Measurements from ENCODE around the gene AKTIP. TPM values are rescaled to one million over a fixed set of nuclear protein-coding genes. Genes with fewer than 3 reads are reported as not detected.

The AKTIP gene
- total RNA-seq, 1 experiment from 2014 or later = 26.2 TPM

DNA sequence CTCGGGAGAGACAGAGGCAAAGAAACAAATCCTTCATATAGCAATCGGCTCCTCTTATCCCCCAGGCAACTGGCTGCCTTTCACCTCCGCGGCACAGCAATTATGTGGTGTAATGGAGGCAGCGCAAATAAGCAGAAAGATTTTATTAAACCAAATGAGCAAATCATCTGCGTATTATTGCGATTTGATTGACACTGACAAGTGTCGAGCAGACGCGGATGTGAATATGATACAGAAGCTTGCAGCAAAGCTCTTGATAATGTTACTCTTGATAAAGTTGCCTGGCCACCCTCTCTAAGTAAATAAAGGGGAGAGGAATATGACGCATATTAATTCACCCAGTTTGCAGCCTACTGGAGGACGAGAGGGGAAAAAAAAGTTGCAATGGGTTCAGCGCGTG is 26.5 kb upstream of the AKTIP start:
- H3K9me3 ChIP-seq (ENCODE audit: control insufficient read depth, low read depth, low read length) = no peaks in the 10 kb centered on the region
- no peak overlapping the region for H2AFZ ChIP-seq (ENCODE audit: low read length)
- no peak overlapping the region for H3K23ac ChIP-seq (ENCODE audit: insufficient read length, low read depth, low read length)
- H2BK12ac ChIP-seq (ENCODE audit: insufficient read length, low read depth, low read length) = no peak overlapping the region
- H3K79me1 ChIP-seq (ENCODE audit: insufficient read depth, low read depth, low read length, poor library complexity, severe bottlenecking) = no peaks in the 10 kb centered on the region
- H3K56ac ChIP-seq (ENCODE audit: insufficient read length, low read depth, low read length) = no peak overlapping the region
- no peak for DNase-seq
- H4K91ac ChIP-seq (ENCODE audit: insufficient read length, low read depth, low read length) = no peak overlapping the region
- no peaks in the 10 kb centered on the region for H3K4me1 ChIP-seq (ENCODE audit: insufficient read depth, low read length)
- Mint-ChIP-seq H3K36me3 (ENCODE audit: insufficient read depth in 1 of 3, low read depth in 3 of 3) (no peaks in the 10 kb centered on the region), H3K4me3 (no peak overlapping the region), H3K9me3 (no peaks in the 10 kb centered on the region), H3K27ac (no peak overlapping the region), H3K27me3 (ENCODE audit: low read depth) (peaks cover 2% of the 10 kb centered on the region; the same call in 1 of the 2 replicates), H3K4me1 (peaks cover 5 to 6% of the 10 kb centered on the region in 2 experiments)
- no peak overlapping the region for H3K14ac ChIP-seq (ENCODE audit: insufficient read depth, low read length)
- no peaks in the 10 kb centered on the region for H3K23me2 ChIP-seq (ENCODE audit: insufficient read length, low read depth, low read length, poor library complexity, severe bottlenecking)
- H3K4ac ChIP-seq (ENCODE audit: low read depth, low read length) = no peak overlapping the region
- H3K4me2 ChIP-seq (ENCODE audit: insufficient read depth, insufficient read length, low read length) = no peak overlapping the region
- no peak overlapping the region for H2BK5ac ChIP-seq (ENCODE audit: insufficient read length, low read length)
- no CpG with 5 or more reads among the region's 14 CpGs for WGBS (ENCODE audit: extremely low coverage, insufficient read length, low lambda C conversion rate)
- no peak overlapping the region for H3K18ac ChIP-seq (ENCODE audit: insufficient read length, low read depth, low read length)
- no peak overlapping the region for H3K27ac ChIP-seq (ENCODE audit: insufficient read length, low read depth, low read length)
- H2BK15ac ChIP-seq (ENCODE audit: low read depth, low read length) = no peak overlapping the region
- no peak overlapping the region for H2BK20ac ChIP-seq (ENCODE audit: low read depth, low read length, poor library complexity, severe bottlenecking)
- H2BK120ac ChIP-seq (ENCODE audit: low read depth, low read length, poor library complexity, severe bottlenecking) = no peak overlapping the region
- H4K5ac ChIP-seq (ENCODE audit: insufficient read length, low read depth, low read length) = no peak overlapping the region
- H3K9ac ChIP-seq (ENCODE audit: extremely low read depth, insufficient read length, low read length) = no peak overlapping the region
- H4K8ac ChIP-seq (replicated peaks; ENCODE audit: insufficient read length, low read depth, low read length) = no peak overlapping the region
- H3T11ph ChIP-seq (ENCODE audit: low read length) = no peak overlapping the region
- no peaks in the 10 kb centered on the region for H4K20me1 ChIP-seq (ENCODE audit: control insufficient read depth, insufficient read depth, insufficient read length)
- no peaks in the 10 kb centered on the region for H3K79me2 ChIP-seq (ENCODE audit: insufficient read depth, low read length)
- no peak overlapping the region for H2AK5ac ChIP-seq (ENCODE audit: insufficient read length, low read length)
- TF ChIP-seq, protein P1, sequence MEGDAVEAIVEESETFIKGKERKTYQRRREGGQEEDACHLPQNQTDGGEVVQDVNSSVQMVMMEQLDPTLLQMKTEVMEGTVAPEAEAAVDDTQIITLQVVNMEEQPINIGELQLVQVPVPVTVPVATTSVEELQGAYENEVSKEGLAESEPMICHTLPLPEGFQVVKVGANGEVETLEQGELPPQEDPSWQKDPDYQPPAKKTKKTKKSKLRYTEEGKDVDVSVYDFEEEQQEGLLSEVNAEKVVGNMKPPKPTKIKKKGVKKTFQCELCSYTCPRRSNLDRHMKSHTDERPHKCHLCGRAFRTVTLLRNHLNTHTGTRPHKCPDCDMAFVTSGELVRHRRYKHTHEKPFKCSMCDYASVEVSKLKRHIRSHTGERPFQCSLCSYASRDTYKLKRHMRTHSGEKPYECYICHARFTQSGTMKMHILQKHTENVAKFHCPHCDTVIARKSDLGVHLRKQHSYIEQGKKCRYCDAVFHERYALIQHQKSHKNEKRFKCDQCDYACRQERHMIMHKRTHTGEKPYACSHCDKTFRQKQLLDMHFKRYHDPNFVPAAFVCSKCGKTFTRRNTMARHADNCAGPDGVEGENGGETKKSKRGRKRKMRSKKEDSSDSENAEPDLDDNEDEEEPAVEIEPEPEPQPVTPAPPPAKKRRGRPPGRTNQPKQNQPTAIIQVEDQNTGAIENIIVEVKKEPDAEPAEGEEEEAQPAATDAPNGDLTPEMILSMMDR (conservative IDR thresholded peaks at IDR 0.05) = no peak
- H3K27me3 ChIP-seq (ENCODE audit: insufficient read depth, low read length) = no peaks in the 10 kb centered on the region

Data from H9 (cell line).